Type B pancreatic cell (in vitro differentiated cells): ENCODE results near the gene MAST3. TPM values are rescaled to one million over a fixed set of nuclear protein-coding genes. Genes with fewer than 3 reads are reported as not detected.

Experiments used
- DNase-seq: peaks from one replicate; pipeline ENCODE4 v3.0.0; 2021; ENCODE audit warnings: mixed read lengths; ENCODE audit not compliant: unreplicated experiment; ENCODE audit errors: extremely low spot score
- H3K27ac Mint-ChIP-seq: 2 replicates; pipeline ENCODE4 v1.8.0; 2021; ENCODE audit warnings: mild to moderate bottlenecking, mixed read lengths
- H3K27me3 Mint-ChIP-seq: 2 replicates; pipeline ENCODE4 v1.8.0; 2021; ENCODE audit warnings: mixed read lengths
- H3K36me3 Mint-ChIP-seq: 2 replicates; pipeline ENCODE4 v1.8.0; 2021; ENCODE audit warnings: mixed read lengths
- H3K4me1 Mint-ChIP-seq: one replicate; pipeline ENCODE4 v1.8.0; 2021; ENCODE audit warnings: mixed read lengths; ENCODE audit not compliant: unreplicated experiment
- H3K4me3 Mint-ChIP-seq: 2 replicates; pipeline ENCODE4 v1.8.0; 2021; ENCODE audit warnings: mild to moderate bottlenecking, mixed read lengths
- H3K9me3 Mint-ChIP-seq: 2 replicates; pipeline ENCODE4 v1.8.0; 2021; ENCODE audit warnings: mixed read lengths
- total RNA-seq: library from RNA; stranded (reverse); gene quantifications from 2 replicates; pipeline ENCODE4 v1.2.1, GENCODE V29; 2021; ENCODE audit warnings: low replicate concordance
- TF ChIP-seq, protein P1 (sequence below): fragments of 200-600 bp; sonication (generic); conservative IDR thresholded peaks from 2 replicates; pipeline ENCODE4 v1.5.0; 2021; ENCODE audit warnings: antibody characterized with exemption, mild to moderate bottlenecking

Gene MAST3
- total RNA-seq, 1 donor from 2014 or later = 14.1 TPM

DNA sequence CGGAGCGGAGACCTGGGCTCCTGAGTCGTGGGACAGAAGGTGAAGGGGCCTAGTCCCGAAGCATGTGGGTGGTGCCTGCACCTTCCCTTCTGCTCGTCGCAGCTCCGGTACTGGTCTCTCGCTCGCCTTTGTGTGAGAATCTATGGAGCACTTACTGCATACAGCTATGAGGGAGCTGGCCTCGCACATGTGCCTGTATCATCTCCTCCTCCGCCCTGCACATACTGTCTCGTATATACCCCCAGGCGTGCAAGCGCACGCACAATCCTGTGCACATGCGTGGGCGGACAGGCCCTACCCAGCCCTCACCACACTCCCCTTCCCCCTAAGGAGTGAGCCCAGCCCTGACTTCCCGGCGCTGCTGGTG lies 64.0 kb downstream of the MAST3 start:
- peaks cover 4% of the 10 kb centered on the region for H3K4me1 Mint-ChIP-seq
- H3K36me3 Mint-ChIP-seq = no peaks in the 10 kb centered on the region
- no peaks in the 10 kb centered on the region for H3K9me3 Mint-ChIP-seq
- no peaks in the 10 kb centered on the region for H3K27me3 Mint-ChIP-seq
- peak overlapping the region; percentile 28 for H3K4me3 Mint-ChIP-seq
- TF ChIP-seq, protein P1, sequence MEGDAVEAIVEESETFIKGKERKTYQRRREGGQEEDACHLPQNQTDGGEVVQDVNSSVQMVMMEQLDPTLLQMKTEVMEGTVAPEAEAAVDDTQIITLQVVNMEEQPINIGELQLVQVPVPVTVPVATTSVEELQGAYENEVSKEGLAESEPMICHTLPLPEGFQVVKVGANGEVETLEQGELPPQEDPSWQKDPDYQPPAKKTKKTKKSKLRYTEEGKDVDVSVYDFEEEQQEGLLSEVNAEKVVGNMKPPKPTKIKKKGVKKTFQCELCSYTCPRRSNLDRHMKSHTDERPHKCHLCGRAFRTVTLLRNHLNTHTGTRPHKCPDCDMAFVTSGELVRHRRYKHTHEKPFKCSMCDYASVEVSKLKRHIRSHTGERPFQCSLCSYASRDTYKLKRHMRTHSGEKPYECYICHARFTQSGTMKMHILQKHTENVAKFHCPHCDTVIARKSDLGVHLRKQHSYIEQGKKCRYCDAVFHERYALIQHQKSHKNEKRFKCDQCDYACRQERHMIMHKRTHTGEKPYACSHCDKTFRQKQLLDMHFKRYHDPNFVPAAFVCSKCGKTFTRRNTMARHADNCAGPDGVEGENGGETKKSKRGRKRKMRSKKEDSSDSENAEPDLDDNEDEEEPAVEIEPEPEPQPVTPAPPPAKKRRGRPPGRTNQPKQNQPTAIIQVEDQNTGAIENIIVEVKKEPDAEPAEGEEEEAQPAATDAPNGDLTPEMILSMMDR = peak; percentile 37
- no peak overlapping the region for H3K27ac Mint-ChIP-seq
- DNase-seq = no peak

DNA sequence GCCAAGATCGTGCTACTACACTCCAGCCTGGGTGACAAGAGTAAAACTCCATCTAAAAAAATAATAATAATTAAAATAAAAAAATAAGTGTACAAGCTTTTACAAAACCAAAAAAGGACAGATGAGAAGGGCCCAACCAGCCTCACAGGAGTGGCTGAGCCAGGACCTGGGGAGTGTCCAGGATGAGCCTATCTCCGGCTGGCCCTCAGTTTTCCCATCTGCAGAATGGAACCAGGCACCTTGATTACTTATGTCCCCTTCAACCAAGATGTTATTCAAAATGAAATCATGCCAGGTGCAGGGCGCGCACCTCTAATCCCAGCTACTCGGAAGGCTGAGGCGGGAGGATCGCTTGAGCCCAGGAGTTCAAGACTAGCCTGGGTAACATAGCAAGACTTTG lies 66.5 kb downstream of the MAST3 start:
- no peak for DNase-seq
- H3K4me1 Mint-ChIP-seq = peaks cover 3% of the 10 kb centered on the region
- TF ChIP-seq, protein P1 = no peak

DNA sequence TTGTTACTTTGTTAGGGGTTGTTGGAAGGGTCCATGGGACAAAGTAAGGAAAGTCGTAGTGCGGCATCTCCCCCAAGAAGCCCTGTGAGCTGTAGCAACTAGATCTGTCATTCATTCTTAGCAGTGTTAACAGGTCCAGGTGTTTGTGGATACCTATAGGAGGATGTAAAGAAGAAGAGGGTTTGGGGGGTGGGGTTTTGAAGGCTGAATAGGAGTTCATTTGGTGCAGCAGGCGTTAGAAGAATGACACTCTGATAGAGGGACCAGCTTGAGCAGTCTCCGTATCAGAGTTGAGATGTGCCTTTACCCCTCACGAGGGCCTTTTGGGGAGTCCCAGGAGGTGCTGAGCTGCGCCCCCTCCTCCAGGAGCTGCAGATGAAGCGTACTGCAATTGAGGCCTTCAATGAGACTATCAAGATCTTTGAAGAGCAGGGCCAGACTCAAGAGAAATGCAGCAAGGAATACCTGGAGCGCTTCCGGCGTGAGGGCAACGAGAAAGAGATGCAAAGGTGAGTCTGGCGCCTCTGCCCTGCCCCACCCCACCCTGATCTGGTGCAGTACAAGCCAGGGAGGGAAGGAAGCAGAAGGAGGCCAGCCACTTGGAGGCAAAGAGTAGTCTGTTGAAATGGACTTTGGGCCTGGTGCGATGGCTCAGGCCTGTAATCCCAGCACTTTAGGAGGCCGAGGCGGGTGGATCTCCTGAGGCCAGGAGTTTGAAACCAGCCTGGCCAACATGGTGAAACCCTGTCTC lies 68.4 kb downstream of the MAST3 start:
- H3K36me3 Mint-ChIP-seq = no peaks in the 10 kb centered on the region
- H3K4me3 Mint-ChIP-seq = no peak overlapping the region
- no peaks in the 10 kb centered on the region for H3K4me1 Mint-ChIP-seq
- TF ChIP-seq, protein P1 = no peak
- H3K27ac Mint-ChIP-seq = no peak overlapping the region
- no peaks in the 10 kb centered on the region for H3K27me3 Mint-ChIP-seq
- H3K9me3 Mint-ChIP-seq = no peaks in the 10 kb centered on the region
- DNase-seq = no peak

More for the DNA sequence above, 66.5 kb downstream of the MAST3 start:
- Mint-ChIP-seq H3K27me3 (no peaks in the 10 kb centered on the region), H3K9me3 (no peaks in the 10 kb centered on the region), H3K4me3 (no peak overlapping the region), H3K36me3 (no peaks in the 10 kb centered on the region), H3K27ac (no peak overlapping the region)

DNA sequence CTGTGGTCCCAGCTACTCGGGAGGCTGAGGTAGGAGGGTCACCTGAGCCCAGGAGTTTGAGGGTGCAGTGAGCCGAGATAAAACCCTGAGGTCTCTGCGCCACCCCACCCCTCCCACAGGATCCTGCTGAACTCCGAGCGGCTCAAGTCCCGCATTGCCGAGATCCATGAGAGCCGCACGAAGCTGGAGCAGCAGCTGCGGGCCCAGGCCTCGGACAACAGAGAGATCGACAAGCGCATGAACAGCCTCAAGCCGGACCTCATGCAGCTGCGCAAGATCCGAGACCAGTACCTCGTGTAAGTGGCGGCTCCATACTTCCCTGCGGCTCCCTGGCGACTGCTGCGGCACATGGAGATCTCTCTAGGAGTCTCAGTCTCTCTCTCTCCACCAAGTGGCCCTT lies 69.4 kb downstream of the MAST3 start:
- Mint-ChIP-seq H3K27ac (no peak overlapping the region), H3K36me3 (peaks cover 3% of the 10 kb centered on the region)
- TF ChIP-seq, protein P1 = no peak

DNA sequence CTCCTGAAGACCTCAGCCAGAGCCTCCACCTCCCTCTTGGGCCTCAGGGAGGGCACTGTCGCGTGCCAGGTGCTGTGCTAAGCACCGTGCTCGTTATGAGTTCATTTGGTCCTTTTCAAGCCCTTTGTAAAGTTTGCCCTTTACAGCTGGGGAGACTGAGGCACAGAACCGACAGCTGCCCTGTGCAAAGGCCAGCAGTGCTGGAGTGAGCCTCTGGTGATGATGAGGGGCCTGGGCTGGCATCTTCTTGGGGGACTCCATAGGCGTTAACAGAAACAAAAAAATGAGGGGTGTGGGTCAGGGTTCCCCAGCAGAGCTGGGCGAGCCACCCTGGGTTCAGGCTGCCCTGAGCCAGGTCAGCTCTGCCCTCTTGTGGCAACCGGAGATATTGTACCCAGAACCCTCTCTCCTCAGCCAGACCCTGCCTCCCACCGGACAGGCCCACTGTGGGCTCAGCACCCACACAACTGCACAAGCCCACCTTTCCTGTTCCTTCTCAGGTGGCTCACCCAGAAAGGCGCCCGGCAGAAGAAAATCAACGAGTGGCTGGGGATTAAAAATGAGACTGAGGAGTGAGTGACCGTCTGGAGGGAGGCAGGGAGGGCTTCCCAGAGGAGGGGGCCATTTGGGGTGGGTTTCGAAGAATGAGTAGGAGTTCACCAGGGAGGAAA lies 70.5 kb downstream of the MAST3 start:
- H3K4me1 Mint-ChIP-seq = no peaks in the 10 kb centered on the region
- H3K27ac Mint-ChIP-seq = no peak overlapping the region
- no peak for DNase-seq
- H3K4me3 Mint-ChIP-seq = no peak overlapping the region
- TF ChIP-seq, protein P1 = peak; percentile 80
- H3K9me3 Mint-ChIP-seq = no peaks in the 10 kb centered on the region
- H3K27me3 Mint-ChIP-seq = no peaks in the 10 kb centered on the region
- H3K36me3 Mint-ChIP-seq = peaks cover 3% of the 10 kb centered on the region

More for the DNA sequence above, 69.4 kb downstream of the MAST3 start:
- Mint-ChIP-seq H3K4me1 (no peaks in the 10 kb centered on the region), H3K9me3 (no peaks in the 10 kb centered on the region), H3K27me3 (no peaks in the 10 kb centered on the region), H3K4me3 (no peak overlapping the region)
- no peak for DNase-seq
